Brain microvascular endothelial cell (primary cell): ENCODE measurements around the gene ZNF800.

Experiments used
- DNase-seq: peaks from one replicate; pipeline ENCODE4 v3.0.0-alpha.2; 2020
- H3K27ac ChIP-seq: fragments of 250-450 bp; sonication (Bioruptor Pico); 2 replicates; pipeline ENCODE4 v1.5.1; 2020; ENCODE audit warnings: mild to moderate bottlenecking, moderate library complexity
- H3K27me3 ChIP-seq: fragments of 250-450 bp; sonication (Bioruptor Pico); replicated peaks from 2 replicates; pipeline ENCODE4 v1.5.1; 2020; ENCODE audit warnings: mild to moderate bottlenecking
- H3K36me3 ChIP-seq: fragments of 250-450 bp; sonication (Bioruptor Pico); replicated peaks from 2 replicates; pipeline ENCODE4 v1.5.1; 2020; ENCODE audit warnings: mild to moderate bottlenecking
- H3K4me3 ChIP-seq: 2 replicates; pipeline ENCODE4 v1.5.1; 2011; ENCODE audit warnings: low read depth, mild to moderate bottlenecking, control low read depth, low read length, moderate library complexity
- CTCF ChIP-seq: IDR thresholded peaks from 2 replicates; pipeline ENCODE4 v1.5.1; 2011; ENCODE audit warnings: low read depth, mild to moderate bottlenecking, moderate library complexity, low read length, control low read depth, inconsistent platforms; ENCODE audit errors: missing control alignments
- in situ Hi-C: cut with HindIII; loops from 2 replicates; pipeline ENCODE4 v1.10.0; 2017; ENCODE audit warnings: low sequenced_read_pairs, low pct_ligation_motif_present

ZNF800 gene

GRCh38 chr7:127378537-127378936 is 14.0 kb downstream of the ZNF800 start:
- Histone ChIP-seq H3K4me3 (no peak overlapping the region), H3K27me3 (no peaks in the 10 kb centered on the region), H3K36me3 (peaks cover 11% of the 10 kb centered on the region), H3K27ac (no peak overlapping the region)
- no peak for TF ChIP-seq CTCF
- DNase-seq: no peak
- in situ Hi-C loops: no loop called here

GRCh38 chr7:127377425-127377824 is 15.1 kb downstream of the ZNF800 start:
- H3K27me3 ChIP-seq: no peaks in the 10 kb centered on the region
- H3K27ac ChIP-seq: no peak overlapping the region
- peaks cover 14% of the 10 kb centered on the region for H3K36me3 ChIP-seq
- in situ Hi-C loops: no loop called here
- TF ChIP-seq CTCF: no peak
- DNase-seq: no peak
- H3K4me3 ChIP-seq: no peak overlapping the region

GRCh38 chr7:127375631-127376030 is 16.9 kb downstream of the ZNF800 start:
- in situ Hi-C loops: no loop called here
- Histone ChIP-seq H3K36me3 (peaks cover 18% of the 10 kb centered on the region), H3K27ac (no peak overlapping the region), H3K27me3 (no peaks in the 10 kb centered on the region), H3K4me3 (no peak overlapping the region)
- DNase-seq: no peak
- TF ChIP-seq CTCF: no peak

- peaks cover 11% of the 10 kb centered on the region for H3K36me3 ChIP-seq
Observed at GRCh38 chr7:127367679-127368078, 24.8 kb downstream of the ZNF800 start.

GRCh38 chr7:127366680-127367079 is 25.8 kb downstream of the ZNF800 start:
- in situ Hi-C loops: no loop called here
- H3K27me3 ChIP-seq: no peaks in the 10 kb centered on the region
- no peak for TF ChIP-seq CTCF
- peaks cover 10% of the 10 kb centered on the region for H3K36me3 ChIP-seq
- H3K4me3 ChIP-seq: no peak overlapping the region
- H3K27ac ChIP-seq: no peak overlapping the region
- DNase-seq: no peak

More at GRCh38 chr7:127367679-127368078, 24.8 kb downstream of the ZNF800 start:
- DNase-seq: no peak
- in situ Hi-C loops: no loop called here
- Histone ChIP-seq H3K27me3 (no peaks in the 10 kb centered on the region), H3K4me3 (no peak overlapping the region), H3K27ac (no peak overlapping the region)
- TF ChIP-seq CTCF: no peak

GRCh38 chr7:127365957-127366315 is 26.6 kb downstream of the ZNF800 start:
- no peak for TF ChIP-seq CTCF
- no peak overlapping the region for H3K27ac ChIP-seq
- H3K4me3 ChIP-seq: no peak overlapping the region
- DNase-seq: no peak
- in situ Hi-C loops: no loop called here
- H3K36me3 ChIP-seq: peaks cover 11% of the 10 kb centered on the region
- H3K27me3 ChIP-seq: no peaks in the 10 kb centered on the region
